AG09319 (cell line): ENCODE data around the gene EDIL3.

Experiments
- DNase-seq: peaks from one replicate; pipeline ENCODE4 v3.0.0-alpha.2; 2010; ENCODE audit warnings: low read depth; ENCODE audit errors: extremely low read depth
- TF ChIP-seq, protein P1 (sequence below): IDR thresholded peaks from 2 replicates; pipeline ENCODE4 v1.5.1; 2011; ENCODE audit warnings: low read depth, mild to moderate bottlenecking, inconsistent platforms, low read length, moderate library complexity

EDIL3 gene

DNA sequence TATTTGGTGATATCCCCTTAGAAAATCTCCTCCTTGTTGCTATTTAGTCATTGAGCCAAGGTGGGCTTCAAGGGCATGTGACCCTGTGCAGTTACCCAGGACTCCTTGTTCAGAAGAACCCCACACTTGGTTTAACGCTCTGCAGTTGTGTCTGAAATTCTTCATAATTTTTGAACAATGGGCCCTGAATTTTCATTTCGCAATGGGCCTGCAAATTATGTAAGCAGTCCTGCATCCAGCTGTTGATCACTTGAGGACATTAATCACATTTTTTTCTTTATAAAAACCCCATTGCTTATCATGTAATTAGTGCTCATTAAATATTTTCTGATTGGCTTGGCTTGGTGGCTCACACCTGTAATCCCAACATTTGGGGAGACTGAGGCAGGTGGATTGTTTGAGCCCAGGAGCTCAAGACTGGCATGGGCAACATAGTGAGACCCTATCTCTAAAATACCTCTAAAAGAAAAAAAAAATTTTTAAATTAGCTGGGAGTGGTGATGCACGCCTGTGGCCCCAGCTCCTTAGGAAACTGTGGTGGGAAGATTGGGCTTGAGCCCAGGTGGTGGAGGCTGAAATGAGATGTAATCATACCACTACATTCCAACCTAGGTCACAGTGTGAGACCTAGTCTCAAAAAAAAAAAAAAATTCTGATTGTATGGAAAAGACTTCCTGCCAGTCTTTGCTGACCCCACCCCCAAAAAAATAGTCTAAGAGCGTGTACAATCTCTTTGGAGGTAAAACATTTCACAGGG is 469.8 kb downstream of the EDIL3 start:
- TF ChIP-seq, protein P1, sequence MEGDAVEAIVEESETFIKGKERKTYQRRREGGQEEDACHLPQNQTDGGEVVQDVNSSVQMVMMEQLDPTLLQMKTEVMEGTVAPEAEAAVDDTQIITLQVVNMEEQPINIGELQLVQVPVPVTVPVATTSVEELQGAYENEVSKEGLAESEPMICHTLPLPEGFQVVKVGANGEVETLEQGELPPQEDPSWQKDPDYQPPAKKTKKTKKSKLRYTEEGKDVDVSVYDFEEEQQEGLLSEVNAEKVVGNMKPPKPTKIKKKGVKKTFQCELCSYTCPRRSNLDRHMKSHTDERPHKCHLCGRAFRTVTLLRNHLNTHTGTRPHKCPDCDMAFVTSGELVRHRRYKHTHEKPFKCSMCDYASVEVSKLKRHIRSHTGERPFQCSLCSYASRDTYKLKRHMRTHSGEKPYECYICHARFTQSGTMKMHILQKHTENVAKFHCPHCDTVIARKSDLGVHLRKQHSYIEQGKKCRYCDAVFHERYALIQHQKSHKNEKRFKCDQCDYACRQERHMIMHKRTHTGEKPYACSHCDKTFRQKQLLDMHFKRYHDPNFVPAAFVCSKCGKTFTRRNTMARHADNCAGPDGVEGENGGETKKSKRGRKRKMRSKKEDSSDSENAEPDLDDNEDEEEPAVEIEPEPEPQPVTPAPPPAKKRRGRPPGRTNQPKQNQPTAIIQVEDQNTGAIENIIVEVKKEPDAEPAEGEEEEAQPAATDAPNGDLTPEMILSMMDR, result no peak
- DNase-seq, result no peak

DNA sequence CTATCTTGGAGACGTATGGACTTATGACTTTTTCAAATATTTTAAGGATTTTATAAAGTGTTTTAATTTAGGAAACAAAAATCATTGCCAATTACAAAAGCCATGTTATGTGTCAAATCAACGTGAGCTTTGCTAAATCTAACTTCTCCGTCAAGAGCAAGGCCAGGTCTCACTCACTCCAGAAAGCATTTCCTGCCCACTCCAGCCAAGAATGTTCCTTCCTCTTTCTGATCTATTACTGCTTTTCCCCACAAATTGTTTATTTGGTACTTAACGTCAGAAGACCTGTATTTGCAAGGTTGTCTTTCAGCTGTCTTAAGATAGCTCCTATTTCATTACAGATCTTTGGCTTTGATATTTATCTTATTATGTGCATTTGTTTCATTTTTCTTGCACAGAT is 470.5 kb downstream of the EDIL3 start:
- TF ChIP-seq, protein P1, result no peak
- DNase-seq, result no peak

DNA sequence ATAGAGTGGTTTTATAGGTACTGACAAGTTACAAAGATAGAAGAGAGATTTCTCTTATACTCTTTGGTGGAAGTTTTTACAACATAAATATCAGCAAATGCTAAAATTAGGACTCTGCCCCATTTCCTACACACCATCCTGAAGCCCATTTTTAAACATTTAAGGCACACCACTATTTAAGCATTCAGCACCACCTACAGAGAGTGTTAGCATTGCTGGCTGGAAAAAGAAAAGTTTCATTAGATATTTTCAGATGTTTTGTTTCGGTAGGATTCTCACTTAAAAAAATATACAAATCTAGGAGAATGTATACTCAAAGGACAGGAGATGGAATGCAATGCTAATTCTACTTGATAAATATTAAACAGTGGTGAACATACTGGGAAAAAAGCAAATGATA is 471.1 kb downstream of the EDIL3 start:
- TF ChIP-seq, protein P1, result no peak
- DNase-seq, result no peak

DNA sequence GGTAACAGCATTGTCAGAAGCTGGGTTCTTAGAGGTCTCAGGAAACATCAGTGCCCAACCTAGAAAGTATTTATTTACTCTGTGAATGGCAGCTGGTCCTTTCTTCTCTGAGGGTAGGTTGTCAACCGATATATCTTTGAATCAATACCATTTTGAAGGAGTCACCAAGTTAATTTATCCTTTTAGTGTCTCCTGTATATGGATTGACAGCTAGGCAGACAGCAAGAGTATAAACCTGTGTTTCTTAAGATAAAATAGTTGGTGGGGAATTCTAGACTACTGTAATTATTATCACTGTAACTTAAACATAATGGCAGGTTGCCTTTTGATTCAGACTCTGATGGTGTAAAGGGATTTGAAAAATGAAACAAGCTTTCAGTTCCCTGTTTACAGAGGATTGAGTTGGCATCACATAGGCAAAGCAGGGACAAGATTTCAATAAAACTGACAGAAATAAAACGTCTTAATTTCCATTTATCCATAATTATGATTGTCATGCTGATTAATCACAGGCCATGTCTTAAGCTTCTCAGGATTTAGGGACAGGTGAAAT is 473.2 kb downstream of the EDIL3 start:
- TF ChIP-seq, protein P1, result no peak
- DNase-seq, result no peak

DNA sequence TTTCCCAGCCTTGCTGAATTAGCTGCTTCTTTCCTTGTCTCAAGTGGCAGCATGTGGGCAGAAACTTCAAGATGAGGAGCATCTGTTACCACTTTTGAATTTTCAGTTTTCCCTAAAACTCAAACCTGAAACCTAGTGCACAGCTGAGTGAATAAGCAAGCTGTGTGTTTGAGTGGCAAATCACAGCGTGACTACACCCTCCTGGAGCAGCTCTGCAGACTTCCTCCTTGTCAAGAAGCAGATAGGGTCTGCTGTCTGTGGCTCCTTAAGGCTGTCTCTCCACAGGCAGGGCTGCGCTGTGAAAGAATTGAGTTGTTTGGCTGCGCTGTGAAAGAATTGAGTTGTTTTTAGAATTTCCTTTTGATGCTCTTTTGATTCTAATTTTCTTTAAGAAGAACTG is 484.4 kb downstream of the EDIL3 start:
- DNase-seq, result no peak
- TF ChIP-seq, protein P1, result no peak

DNA sequence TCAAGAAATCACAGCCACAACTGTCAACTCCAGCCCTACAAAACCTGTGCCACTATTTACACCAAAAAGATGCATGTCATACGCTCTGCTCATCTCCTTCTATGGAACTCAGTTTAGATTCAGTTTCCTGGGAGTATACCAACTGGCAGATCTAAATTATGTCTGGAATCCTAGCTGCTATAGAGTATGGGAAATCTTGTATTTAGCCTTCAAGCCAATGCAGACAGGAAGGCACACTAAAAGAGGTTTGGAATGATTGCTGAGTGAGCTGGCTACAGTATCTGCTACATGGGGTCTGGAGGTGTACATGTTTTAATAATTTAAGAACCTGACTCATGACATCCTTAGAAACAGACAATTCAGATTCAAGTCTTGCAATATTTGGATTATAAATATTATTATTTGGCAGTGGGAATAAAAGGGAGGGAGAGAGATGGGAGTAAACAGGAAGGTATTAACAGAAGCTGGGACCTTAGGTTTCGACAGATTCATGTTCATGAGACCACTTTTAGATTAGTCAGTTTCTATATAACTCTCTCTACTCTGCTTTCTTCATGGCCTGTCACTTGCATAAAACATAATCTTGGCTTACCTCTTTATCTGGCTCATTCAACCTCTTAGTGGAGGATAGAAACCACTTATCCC is 485.2 kb downstream of the EDIL3 start:
- DNase-seq, result no peak
- TF ChIP-seq, protein P1, result no peak

DNA sequence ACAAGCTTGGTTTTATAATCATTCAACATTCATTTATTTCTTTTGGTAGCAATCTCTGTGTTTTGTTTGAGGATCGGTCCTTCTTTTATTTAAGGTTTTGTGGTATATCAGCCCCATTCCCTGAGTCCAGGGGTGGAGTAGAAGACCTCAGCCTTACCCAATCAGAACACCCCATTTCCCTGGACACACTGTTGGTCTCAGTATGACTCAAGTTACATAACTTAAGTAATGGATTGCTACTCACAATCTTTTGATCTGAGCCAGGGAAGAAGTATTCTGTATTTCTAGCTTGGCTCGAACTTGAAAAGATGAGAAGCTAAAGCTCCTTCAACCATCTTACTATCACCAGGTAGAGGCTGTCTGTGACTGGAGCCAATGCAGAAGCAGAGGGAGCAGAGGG is 488.8 kb downstream of the EDIL3 start:
- TF ChIP-seq, protein P1, result no peak
- no peak for DNase-seq
